8988T (cell line): ENCODE results near the gene SERTAD2.

Experiments
- DNase-seq: peaks from one replicate; pipeline ENCODE4 v3.0.0; 2011

Gene SERTAD2

DNA sequence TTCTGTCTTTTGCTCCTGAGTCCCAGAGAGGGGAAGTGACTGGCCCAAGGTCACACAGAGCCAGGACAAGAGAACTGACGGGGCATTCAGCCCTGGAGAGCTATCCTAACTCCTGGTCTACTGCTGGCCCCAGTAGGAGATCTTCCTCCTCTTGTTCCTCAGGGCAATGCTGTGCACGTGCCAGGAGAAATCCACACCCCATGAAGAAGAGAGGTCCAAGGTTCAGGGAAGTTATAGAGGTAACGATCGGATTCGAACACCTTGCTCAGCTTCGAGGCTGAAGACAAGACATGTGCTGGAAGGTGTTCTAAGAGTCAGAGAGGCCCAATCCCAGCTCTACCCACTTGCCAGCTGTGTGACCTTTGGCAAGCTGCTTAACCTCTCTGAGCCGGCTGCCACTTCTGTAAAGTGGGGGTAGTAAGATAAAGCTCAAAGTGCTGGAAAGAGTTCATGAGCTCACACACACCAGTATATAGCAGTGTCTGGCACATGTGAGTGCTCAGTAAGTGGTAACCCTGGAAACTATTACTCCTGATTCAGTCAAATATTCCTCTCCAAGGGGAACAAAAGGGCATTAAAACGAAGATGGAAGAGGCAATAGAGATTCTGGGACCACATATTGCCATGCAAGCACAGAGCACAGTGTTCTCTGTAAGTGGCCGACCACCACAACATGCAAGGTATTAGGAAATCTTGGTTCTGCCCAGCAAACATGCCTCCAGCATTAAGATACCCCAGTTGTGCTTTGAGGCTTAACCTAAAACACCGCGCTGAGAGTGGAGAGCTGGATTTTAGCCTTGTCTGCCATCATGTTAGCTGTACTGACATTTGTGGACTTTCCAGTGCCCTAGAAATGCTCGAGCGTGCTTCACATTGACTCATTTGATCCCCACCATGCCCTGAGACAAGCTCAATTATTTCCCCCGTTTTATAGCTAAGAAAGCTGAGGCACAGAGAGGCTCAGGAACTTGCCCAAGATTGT is 25.6 kb downstream of the SERTAD2 start:
- no peak for DNase-seq

GRCh38 chr2:64626963-64627760 is 26.6 kb downstream of the SERTAD2 start:
- no peak for DNase-seq

- no peak for DNase-seq
Observed at GRCh38 chr2:64626146-64626809, 27.4 kb downstream of the SERTAD2 start.

DNA sequence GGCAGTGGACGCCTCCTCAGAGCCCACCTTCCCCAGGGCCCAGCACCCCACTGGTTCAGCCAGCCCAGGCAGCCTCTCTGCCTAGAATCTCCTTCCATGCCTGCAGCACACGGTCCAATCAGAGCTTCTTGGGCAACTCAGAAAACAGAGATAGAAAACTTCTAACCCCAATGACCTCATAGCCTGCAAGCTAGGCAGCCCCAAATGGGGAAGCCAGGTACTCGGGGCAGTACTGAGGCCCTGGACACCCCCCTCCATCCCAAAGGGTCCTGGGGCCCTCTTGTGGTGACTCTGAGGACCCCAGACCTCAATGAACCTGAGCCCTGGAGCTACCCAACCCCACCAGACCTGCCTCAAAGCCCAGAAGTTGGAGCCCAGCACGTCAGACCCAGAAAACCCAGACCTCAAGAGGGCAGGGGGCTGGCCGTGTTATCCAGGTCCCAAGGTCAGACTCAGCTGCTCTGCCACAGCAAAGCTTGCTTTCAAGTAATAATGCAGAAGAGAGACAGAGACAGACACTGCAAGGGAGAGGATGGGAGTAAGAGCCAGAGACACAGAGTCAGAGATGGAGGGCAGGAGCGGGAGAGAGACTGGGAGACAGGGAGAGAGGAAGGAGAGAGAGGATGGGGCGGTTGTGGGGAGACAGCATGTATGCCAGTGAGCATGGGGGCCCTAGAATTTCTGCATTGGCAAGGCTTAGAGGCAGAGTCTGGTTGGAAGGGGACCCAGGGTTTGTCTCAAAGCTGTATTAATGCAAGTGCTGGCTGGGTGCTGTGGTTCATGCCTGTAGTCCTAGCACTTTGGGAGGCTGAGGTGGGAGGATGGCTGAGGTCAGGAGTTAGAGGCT is 28.2 kb downstream of the SERTAD2 start:
- no peak for DNase-seq

DNA sequence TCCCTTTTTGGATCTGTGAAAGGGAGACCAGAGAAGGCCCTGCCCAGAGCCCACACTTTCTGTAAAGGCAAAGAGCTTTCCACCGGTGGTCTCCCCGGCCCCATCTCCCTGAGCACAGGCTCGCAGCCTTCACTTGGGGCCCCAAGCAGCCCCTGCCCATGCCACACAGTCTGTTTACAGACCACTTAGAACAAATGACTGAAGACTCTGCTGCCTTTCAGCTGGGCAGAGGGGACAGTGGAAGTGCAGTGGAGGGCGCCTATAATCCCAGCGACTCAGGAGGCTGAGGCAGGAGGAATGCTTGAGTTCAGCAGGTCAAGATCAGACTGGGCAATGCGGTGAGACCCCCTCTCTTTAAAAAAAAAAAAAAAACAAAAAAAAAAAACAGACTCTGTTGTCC is 28.9 kb downstream of the SERTAD2 start:
- DNase-seq, result no peak

GRCh38 chr2:64624108-64624610 is 29.6 kb downstream of the SERTAD2 start:
- no peak for DNase-seq

DNA sequence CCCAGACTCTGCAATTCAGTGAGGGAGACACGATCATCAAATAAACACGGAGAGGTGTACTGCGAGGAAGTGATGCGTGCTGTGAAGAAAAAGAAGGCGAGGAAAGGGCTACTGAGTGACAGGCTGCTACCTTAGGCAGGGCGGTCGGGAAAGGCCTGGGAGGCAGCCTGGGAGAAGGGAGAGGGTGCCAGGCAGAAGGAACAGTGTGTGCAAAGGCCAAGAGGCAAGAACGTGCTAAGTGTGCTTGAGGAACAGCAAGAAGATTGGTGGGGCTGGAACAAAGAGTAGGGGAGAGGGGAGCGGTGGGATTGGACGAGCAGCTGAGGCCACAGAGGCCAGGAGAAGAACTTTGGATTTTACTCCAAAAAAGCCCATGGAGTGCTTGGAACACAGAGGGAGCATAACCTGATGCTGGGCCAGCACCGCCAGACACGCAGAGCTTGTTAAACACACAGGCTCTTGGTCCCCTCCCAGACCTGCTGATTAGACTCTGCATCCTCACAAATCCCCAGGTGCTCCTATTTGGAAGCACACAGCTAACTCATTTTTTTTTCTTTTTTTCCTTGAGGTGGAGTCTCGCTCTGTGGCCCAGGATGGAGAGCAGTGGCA is 30.4 kb downstream of the SERTAD2 start:
- DNase-seq, result no peak

GRCh38 chr2:64622443-64623241 is 31.1 kb downstream of the SERTAD2 start:
- DNase-seq, result no peak

DNA sequence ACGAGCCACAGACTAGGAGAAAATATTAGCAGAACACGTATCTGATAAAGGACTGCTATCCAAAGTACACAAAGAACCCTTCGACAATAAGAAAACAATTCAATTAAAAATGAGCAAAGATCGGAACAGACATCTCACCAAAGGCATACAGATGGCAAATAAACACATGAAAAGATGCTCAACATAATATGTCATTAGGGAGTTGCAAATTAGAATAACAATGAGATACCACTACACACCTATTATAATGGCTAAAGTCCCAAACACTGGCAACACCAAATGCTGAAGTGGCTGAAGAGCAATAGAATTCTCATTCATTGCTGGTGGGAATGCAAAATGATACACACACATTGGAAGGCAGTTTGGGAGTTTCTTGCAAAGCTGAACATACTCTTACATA is 33.1 kb downstream of the SERTAD2 start:
- DNase-seq, result no peak

DNA sequence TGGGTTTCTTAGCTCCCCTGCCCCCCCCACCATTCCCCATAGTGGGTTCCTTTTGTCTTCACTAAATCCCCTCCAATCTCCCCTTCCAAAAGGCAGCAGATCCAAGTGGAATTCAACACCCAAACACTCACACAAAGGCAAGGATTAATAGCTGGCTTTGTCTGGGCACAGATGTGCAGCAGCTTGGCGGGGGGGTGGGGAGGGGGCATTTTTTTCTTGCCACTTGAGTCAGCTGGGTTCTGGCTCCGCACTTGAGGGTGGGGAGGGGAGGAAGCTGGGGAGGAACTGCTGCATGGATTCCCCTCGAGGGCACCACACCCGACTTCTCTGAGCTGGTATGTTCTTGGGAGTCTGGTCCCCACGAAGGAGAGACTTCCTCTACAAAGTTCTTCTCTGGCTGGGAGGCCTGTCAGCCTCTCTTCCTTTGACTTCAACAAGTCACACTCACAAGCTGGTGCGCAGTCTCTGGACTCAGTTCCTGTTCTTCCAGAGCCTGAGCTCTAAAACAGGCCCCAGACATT is 36.0 kb downstream of the SERTAD2 start:
- no peak for DNase-seq

DNA sequence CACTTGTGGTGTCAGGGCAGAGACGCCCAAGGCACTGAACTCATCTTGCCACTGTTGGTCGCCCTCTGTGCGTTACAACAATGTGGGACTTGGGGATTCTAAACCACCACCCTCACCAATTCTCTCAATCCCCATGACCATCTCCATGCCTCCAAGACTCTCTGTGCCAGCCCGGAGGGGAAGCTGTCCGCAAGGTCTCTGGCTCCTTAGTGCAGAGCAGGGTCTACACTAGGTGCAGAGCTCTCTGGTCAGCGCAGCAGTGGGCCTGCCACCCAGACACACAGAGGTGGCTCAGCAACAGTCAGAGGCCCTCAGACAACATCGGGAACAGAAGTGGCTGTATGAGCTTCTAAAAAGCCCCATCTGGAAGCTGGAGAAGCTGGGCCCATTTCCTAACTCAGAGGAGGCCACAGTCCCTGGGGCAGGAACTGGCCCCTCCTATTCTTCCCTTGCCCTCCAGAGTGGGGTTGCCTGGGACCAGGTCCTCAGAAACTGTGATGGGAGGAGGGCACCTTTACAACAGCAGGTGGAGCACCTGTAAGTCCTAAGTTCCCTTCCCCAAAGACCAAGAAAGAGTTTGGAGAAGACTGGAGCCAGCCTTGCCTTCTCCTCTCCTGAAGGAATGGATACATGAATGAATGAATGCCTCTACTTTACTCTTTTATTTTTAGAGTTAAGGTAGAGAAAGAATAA is 37.7 kb downstream of the SERTAD2 start:
- DNase-seq, result no peak

DNA sequence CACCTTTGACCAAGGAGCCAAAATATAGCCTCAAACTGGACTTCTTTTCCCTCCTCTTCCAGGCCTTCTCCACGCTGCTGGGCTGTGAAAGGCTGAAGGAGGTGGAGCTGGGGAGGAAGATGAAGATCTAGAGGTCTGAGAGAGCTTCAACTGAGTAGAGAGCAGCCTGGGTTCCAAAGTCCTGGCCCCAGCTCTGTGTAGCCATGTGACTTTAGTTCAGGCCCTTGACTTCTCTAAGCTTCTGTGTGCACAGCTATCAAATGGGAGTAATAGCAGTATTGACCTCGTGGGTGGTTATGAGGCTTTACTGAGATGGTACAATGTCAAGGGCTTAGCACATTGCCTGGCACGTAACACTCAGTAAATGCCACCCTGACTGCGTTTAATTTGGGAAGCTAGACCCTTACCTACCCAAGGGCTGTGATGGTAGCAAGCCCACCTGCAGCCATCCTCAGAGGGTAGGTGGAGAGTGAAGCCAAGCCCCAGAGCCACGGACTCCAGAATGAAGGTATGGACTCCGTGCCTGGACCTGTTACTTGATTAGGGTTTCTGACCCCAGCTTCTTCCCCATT is 38.4 kb downstream of the SERTAD2 start:
- no peak for DNase-seq

GRCh38 chr2:64613276-64613675 is 40.4 kb downstream of the SERTAD2 start:
- DNase-seq, result no peak

- no peak for DNase-seq
Observed at GRCh38 chr2:64612575-64613195, 41.0 kb downstream of the SERTAD2 start.

- DNase-seq, result no peak
Observed at GRCh38 chr2:64610316-64610855, 43.3 kb downstream of the SERTAD2 start.

GRCh38 chr2:64609942-64610281 is 43.8 kb downstream of the SERTAD2 start:
- no peak for DNase-seq

DNA sequence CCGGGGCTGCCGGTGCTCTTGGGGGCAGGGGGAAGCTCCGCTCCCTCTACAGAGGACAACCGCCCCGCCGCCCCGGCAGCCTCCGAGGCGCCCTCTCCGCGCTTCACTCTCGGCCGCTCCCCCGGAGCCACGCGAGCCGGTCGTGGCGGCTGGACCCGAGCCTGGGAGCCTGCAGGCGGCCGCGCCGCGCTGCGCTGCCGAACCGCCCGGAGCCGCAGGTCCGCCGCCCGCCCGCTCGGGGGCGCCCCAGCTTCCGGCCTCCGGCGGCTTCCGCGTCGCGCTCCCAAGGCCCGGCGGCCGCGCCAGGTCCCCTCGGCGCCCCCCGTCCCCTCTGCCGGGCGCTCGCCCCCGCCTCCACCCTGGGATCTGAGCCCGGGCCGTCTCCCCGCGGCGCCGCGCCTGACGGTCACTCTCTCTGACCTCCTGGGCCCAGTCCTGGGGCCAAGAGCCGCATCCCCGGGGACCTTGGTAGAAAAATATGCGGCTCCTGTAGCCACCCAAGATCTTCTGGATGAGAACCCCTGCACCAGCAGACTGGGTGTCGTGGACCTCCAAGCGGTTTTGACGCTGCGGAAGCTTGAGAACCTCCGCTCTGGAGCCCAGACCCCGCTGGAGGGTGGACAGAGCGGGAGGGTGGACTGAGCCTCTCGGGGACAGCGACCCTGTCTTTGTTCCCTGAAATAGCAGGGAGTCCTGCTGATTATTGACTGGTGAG is 44.3 kb downstream of the SERTAD2 start:
- peak; percentile 86 for DNase-seq

DNA sequence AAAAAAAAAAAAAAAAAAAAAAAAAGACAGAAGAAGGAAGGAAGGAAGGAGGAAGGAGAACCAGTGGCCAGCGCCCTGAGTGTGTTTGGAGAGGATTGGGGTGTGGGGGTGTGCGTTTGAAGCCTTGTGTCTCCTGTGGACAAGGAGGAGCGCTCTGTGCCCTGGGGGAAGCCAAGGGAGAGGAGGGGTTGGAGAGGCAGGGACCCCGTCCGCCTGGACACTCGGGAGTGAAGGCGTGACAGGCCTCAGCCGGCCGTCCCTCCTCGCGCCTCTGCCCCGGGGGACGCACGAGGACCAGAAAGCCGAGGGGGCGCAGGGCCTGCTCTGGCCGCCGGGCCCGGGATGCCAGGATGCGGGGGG is 44.9 kb downstream of the SERTAD2 start:
- DNase-seq, result no peak
